ENCODE data around the gene HEY2.

The HEY2 gene

DNA sequence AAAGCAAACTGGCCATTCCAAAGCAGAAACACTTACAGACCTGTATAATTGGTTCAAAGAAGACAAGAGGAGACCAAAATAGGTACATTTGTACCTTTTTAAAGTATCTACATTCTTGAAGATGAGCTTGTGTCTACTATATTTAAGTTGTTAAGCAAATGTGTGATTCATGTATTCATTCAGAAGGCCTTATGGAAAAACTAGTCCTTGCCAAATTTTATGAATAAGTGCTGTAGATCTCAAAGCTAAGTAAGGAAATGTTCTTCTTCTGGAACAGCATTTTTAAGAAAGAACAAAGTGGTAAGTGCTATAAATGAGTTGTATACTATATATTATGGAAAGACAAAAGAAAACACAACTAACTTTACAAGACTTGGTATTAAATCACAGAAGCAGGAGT is 22.2 kb upstream of the HEY2 start:
- no peaks in the 10 kb centered on the region for H3K9me3 ChIP-seq (ENCODE audit: control insufficient read depth in 1 of 2, low read length in 2 of 2)
- no peaks in the 10 kb centered on the region for H3K36me3 ChIP-seq (ENCODE audit: control insufficient read depth in 1 of 2, insufficient read depth in 2 of 2, low read length in 2 of 2)
- peaks cover 0 to 10% of the 10 kb centered on the region in 2 donors for H3K4me1 ChIP-seq (ENCODE audit: control insufficient read depth in 1 of 2, insufficient read depth in 2 of 2, low read length in 2 of 2)
- H3K27me3 ChIP-seq (ENCODE audit: low read depth, low read length), result no peaks in the 10 kb centered on the region
- H3K27ac ChIP-seq (ENCODE audit: low read length), result no peak overlapping the region
- H3K4me3 ChIP-seq (ENCODE audit: low read depth in 1 of 2, low read length in 2 of 2), result no peak overlapping the region

- Histone ChIP-seq H3K36me3 (ENCODE audit: control insufficient read depth in 1 of 2, insufficient read depth in 2 of 2, low read length in 2 of 2) (no peaks in the 10 kb centered on the region), H3K9me3 (ENCODE audit: control insufficient read depth in 1 of 2, low read length in 2 of 2) (no peaks in the 10 kb centered on the region), H3K27me3 (ENCODE audit: low read depth, low read length) (no peaks in the 10 kb centered on the region), H3K4me3 (ENCODE audit: low read depth in 1 of 2, low read length in 2 of 2) (no peak overlapping the region), H3K4me1 (ENCODE audit: control insufficient read depth in 1 of 2, insufficient read depth in 2 of 2, low read length in 2 of 2) (peaks cover 0 to 10% of the 10 kb centered on the region in 2 donors), H3K27ac (ENCODE audit: low read length) (no peak overlapping the region)
These were observed 20.7 kb upstream of the HEY2 start for GRCh38 chr6:125728739-125729138.

- no peaks in the 10 kb centered on the region for H3K36me3 ChIP-seq (ENCODE audit: control insufficient read depth in 1 of 2, insufficient read depth in 2 of 2, low read length in 2 of 2)
- no peak overlapping the region for H3K4me3 ChIP-seq (ENCODE audit: low read depth in 1 of 2, low read length in 2 of 2)
- H3K9me3 ChIP-seq (ENCODE audit: control insufficient read depth in 1 of 2, low read length in 2 of 2), result no peaks in the 10 kb centered on the region
- no peak overlapping the region for H3K27ac ChIP-seq (ENCODE audit: low read length)
- H3K27me3 ChIP-seq (ENCODE audit: low read depth, low read length), result no peaks in the 10 kb centered on the region
- peaks cover 0 to 10% of the 10 kb centered on the region in 2 donors for H3K4me1 ChIP-seq (ENCODE audit: control insufficient read depth in 1 of 2, insufficient read depth in 2 of 2, low read length in 2 of 2)
These were observed 19.4 kb upstream of the HEY2 start for GRCh38 chr6:125729983-125730382.

GRCh38 chr6:125732398-125732797 is 17.0 kb upstream of the HEY2 start:
- Histone ChIP-seq H3K9me3 (ENCODE audit: control insufficient read depth in 1 of 2, low read length in 2 of 2) (no peaks in the 10 kb centered on the region), H3K27ac (ENCODE audit: low read length) (no peak overlapping the region), H3K27me3 (ENCODE audit: low read depth, low read length) (no peaks in the 10 kb centered on the region), H3K4me1 (ENCODE audit: control insufficient read depth in 1 of 2, insufficient read depth in 2 of 2, low read length in 2 of 2) (peaks cover 0 to 10% of the 10 kb centered on the region in 2 donors), H3K36me3 (ENCODE audit: control insufficient read depth in 1 of 2, insufficient read depth in 2 of 2, low read length in 2 of 2) (no peaks in the 10 kb centered on the region), H3K4me3 (ENCODE audit: low read depth in 1 of 2, low read length in 2 of 2) (no peak overlapping the region)

GRCh38 chr6:125733516-125734300 is 15.7 kb upstream of the HEY2 start:
- Histone ChIP-seq H3K27ac (ENCODE audit: low read length) (no peak overlapping the region), H3K9me3 (ENCODE audit: control insufficient read depth in 1 of 2, low read length in 2 of 2) (no peaks in the 10 kb centered on the region), H3K4me3 (ENCODE audit: low read depth in 1 of 2, low read length in 2 of 2) (no peak overlapping the region), H3K27me3 (ENCODE audit: low read depth, low read length) (no peaks in the 10 kb centered on the region), H3K4me1 (ENCODE audit: control insufficient read depth in 1 of 2, insufficient read depth in 2 of 2, low read length in 2 of 2) (peaks cover 0 to 6% of the 10 kb centered on the region in 2 donors), H3K36me3 (ENCODE audit: control insufficient read depth in 1 of 2, insufficient read depth in 2 of 2, low read length in 2 of 2) (no peaks in the 10 kb centered on the region)

DNA sequence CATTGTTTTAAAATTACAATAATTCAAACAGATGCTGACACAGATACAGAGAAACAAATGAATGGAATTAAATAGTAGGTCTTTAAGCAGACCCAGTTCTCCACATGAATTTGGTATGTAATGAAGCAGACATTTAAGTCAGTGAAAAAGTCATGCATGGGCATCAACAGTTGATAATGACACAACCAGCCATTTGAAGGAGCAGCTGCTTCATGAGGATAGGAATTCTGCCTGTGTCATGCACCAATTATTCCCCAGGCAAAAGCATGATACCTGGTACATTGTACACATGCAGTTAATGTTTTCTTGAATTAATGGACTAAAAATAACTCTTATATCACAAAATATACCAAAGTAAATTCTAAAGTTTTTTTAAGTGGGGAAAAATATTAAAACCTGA is 11.2 kb upstream of the HEY2 start:
- Histone ChIP-seq H3K36me3 (ENCODE audit: control insufficient read depth in 1 of 2, insufficient read depth in 2 of 2, low read length in 2 of 2) (no peaks in the 10 kb centered on the region), H3K27ac (ENCODE audit: low read length) (no peak overlapping the region), H3K4me1 (ENCODE audit: control insufficient read depth in 1 of 2, insufficient read depth in 2 of 2, low read length in 2 of 2) (no peaks in the 10 kb centered on the region), H3K4me3 (ENCODE audit: low read depth in 1 of 2, low read length in 2 of 2) (no peak overlapping the region), H3K9me3 (ENCODE audit: control insufficient read depth in 1 of 2, low read length in 2 of 2) (no peaks in the 10 kb centered on the region), H3K27me3 (ENCODE audit: low read depth, low read length) (no peaks in the 10 kb centered on the region)

- Histone ChIP-seq H3K27me3 (ENCODE audit: low read depth, low read length) (no peaks in the 10 kb centered on the region), H3K36me3 (ENCODE audit: control insufficient read depth in 1 of 2, insufficient read depth in 2 of 2, low read length in 2 of 2) (no peaks in the 10 kb centered on the region), H3K4me3 (ENCODE audit: low read depth in 1 of 2, low read length in 2 of 2) (no peak overlapping the region), H3K4me1 (ENCODE audit: control insufficient read depth in 1 of 2, insufficient read depth in 2 of 2, low read length in 2 of 2) (no peaks in the 10 kb centered on the region), H3K27ac (ENCODE audit: low read length) (no peak overlapping the region), H3K9me3 (ENCODE audit: control insufficient read depth in 1 of 2, low read length in 2 of 2) (no peaks in the 10 kb centered on the region)
These were observed 10.1 kb upstream of the HEY2 start for GRCh38 chr6:125739364-125739763.

- Histone ChIP-seq H3K9me3 (ENCODE audit: control insufficient read depth in 1 of 2, low read length in 2 of 2) (no peaks in the 10 kb centered on the region), H3K27me3 (ENCODE audit: low read depth, low read length) (peaks cover 11% of the 10 kb centered on the region), H3K27ac (ENCODE audit: low read length) (no peak overlapping the region), H3K4me3 (ENCODE audit: low read depth in 1 of 2, low read length in 2 of 2) (no peak overlapping the region), H3K36me3 (ENCODE audit: control insufficient read depth in 1 of 2, insufficient read depth in 2 of 2, low read length in 2 of 2) (no peaks in the 10 kb centered on the region), H3K4me1 (ENCODE audit: control insufficient read depth in 1 of 2, insufficient read depth in 2 of 2, low read length in 2 of 2) (no peaks in the 10 kb centered on the region)
These were observed 8.1 kb upstream of the HEY2 start for GRCh38 chr6:125741336-125741735.

GRCh38 chr6:125742024-125742423 is 7.4 kb upstream of the HEY2 start:
- Histone ChIP-seq H3K4me1 (ENCODE audit: control insufficient read depth in 1 of 2, insufficient read depth in 2 of 2, low read length in 2 of 2) (peaks cover 0 to 2% of the 10 kb centered on the region in 2 donors), H3K36me3 (ENCODE audit: control insufficient read depth in 1 of 2, insufficient read depth in 2 of 2, low read length in 2 of 2) (no peaks in the 10 kb centered on the region), H3K27ac (ENCODE audit: low read length) (no peak overlapping the region), H3K9me3 (ENCODE audit: control insufficient read depth in 1 of 2, low read length in 2 of 2) (no peaks in the 10 kb centered on the region), H3K27me3 (ENCODE audit: low read depth, low read length) (peaks cover 13% of the 10 kb centered on the region), H3K4me3 (ENCODE audit: low read depth in 1 of 2, low read length in 2 of 2) (no peak overlapping the region)

DNA sequence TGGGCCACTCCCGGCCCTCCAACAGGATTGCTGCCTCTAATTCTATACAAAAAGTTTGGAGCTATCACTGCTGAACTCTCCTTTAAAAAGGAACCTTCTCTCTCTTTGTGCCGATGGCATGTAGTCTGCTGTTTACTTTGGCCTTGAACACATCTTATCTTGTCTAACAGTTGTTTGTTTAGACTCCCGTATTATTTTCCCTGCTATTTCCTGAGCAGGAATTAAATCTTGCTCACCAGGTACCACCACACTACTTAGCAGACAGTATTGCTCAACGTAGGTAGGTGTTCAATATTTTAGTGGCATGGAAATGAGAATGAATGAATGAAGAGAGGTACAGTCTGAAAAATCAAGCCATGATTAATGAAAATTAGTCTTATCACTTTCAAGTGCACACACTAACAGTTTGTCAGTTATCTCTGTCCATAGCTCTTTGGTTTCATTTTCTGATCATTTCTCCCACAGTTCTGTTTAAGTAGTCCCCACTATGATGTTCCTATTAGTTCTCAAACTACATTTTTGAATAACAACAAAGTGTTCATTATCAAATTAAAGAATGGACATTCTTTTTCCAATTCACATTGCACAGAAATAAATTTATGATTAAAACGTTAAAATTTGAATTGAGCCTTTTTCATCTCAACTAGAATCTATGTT is 6.8 kb upstream of the HEY2 start:
- Histone ChIP-seq H3K27me3 (ENCODE audit: low read depth, low read length) (peaks cover 17% of the 10 kb centered on the region), H3K27ac (ENCODE audit: low read length) (no peak overlapping the region), H3K36me3 (ENCODE audit: control insufficient read depth in 1 of 2, insufficient read depth in 2 of 2, low read length in 2 of 2) (no peaks in the 10 kb centered on the region), H3K9me3 (ENCODE audit: control insufficient read depth in 1 of 2, low read length in 2 of 2) (no peaks in the 10 kb centered on the region), H3K4me1 (ENCODE audit: control insufficient read depth in 1 of 2, insufficient read depth in 2 of 2, low read length in 2 of 2) (peaks cover 0 to 7% of the 10 kb centered on the region in 2 donors), H3K4me3 (ENCODE audit: low read depth in 1 of 2, low read length in 2 of 2) (no peak overlapping the region)

GRCh38 chr6:125743604-125744003 is 5.8 kb upstream of the HEY2 start:
- H3K4me3 ChIP-seq (ENCODE audit: low read depth in 1 of 2, low read length in 2 of 2), result no peak overlapping the region
- H3K36me3 ChIP-seq (ENCODE audit: control insufficient read depth in 1 of 2, insufficient read depth in 2 of 2, low read length in 2 of 2), result no peaks in the 10 kb centered on the region
- H3K27ac ChIP-seq (ENCODE audit: low read length), result no peak overlapping the region
- H3K9me3 ChIP-seq (ENCODE audit: control insufficient read depth in 1 of 2, low read length in 2 of 2), result no peaks in the 10 kb centered on the region
- H3K4me1 ChIP-seq (ENCODE audit: control insufficient read depth in 1 of 2, insufficient read depth in 2 of 2, low read length in 2 of 2), result peaks cover 0 to 16% of the 10 kb centered on the region in 2 donors
- peaks cover 25% of the 10 kb centered on the region for H3K27me3 ChIP-seq (ENCODE audit: low read depth, low read length)
